GM18951 (cell line): ENCODE results near the gene SLIT3.

Source experiments
- POLR2A ChIP-seq: IDR thresholded peaks from 4 replicates; pipeline ENCODE4 v1.6.1; 2011; ENCODE audit warnings: mild to moderate bottlenecking; ENCODE audit not compliant: insufficient read length, insufficient read depth; ENCODE audit errors: extremely low read depth
- in situ Hi-C: fragments of 300-500 bp; cut with MboI; formaldehyde crosslinking; loops from one replicate; pipeline ENCODE4 v1.12.0; 2022; ENCODE audit warnings: low sequenced_read_pairs, mixed read lengths, inconsistent platforms; ENCODE audit not compliant: unreplicated experiment

SLIT3 gene

GRCh38 chr5:169305366-169305765 lies 4.4 kb upstream of the SLIT3 start:
- no peak for TF ChIP-seq POLR2A
- in situ Hi-C loops, result loop anchor here (25.0 kb wide), 1 partner anchor 618 kb away; no protein-coding TSS in a partner anchor

GRCh38 chr5:169304175-169304574 lies 3.2 kb upstream of the SLIT3 start:
- TF ChIP-seq POLR2A, result no peak
- in situ Hi-C loops, result loop anchor here (25.0 kb wide), 1 partner anchor 617 kb away; no protein-coding TSS in a partner anchor

GRCh38 chr5:169303119-169303515 lies 2.2 kb upstream of the SLIT3 start:
- in situ Hi-C loops, result loop anchor here (25.0 kb wide), 1 partner anchor 616 kb away; no protein-coding TSS in a partner anchor
- TF ChIP-seq POLR2A, result no peak

GRCh38 chr5:169302491-169303118 lies 1.7 kb upstream of the SLIT3 start:
- no peak for TF ChIP-seq POLR2A
- in situ Hi-C loops, result loop anchor here (25.0 kb wide), 1 partner anchor 615 kb away; no protein-coding TSS in a partner anchor

- in situ Hi-C loops, result loop anchor here (25.0 kb wide), 1 partner anchor 615 kb away; no protein-coding TSS in a partner anchor
- no peak for TF ChIP-seq POLR2A
These were observed 1.0 kb upstream of the SLIT3 start for GRCh38 chr5:169301986-169302385.

GRCh38 chr5:169301386-169301934 lies 521 bp upstream of the SLIT3 start:
- in situ Hi-C loops, result loop anchor here (25.0 kb wide), 1 partner anchor 614 kb away; no protein-coding TSS in a partner anchor
- no peak for TF ChIP-seq POLR2A

- in situ Hi-C loops, result loop anchor here (25.0 kb wide), 1 partner anchor 613 kb away; no protein-coding TSS in a partner anchor
- no peak for TF ChIP-seq POLR2A
These were observed 1.1 kb downstream of the SLIT3 start for GRCh38 chr5:169299663-169300467.

GRCh38 chr5:169299191-169299662 lies 1.7 kb downstream of the SLIT3 start:
- no peak for TF ChIP-seq POLR2A
- in situ Hi-C loops, result no loop called here

- in situ Hi-C loops, result no loop called here
- TF ChIP-seq POLR2A, result no peak
These were observed 2.7 kb downstream of the SLIT3 start for GRCh38 chr5:169298193-169298592.

- in situ Hi-C loops, result no loop called here
- no peak for TF ChIP-seq POLR2A
These were observed 4.4 kb downstream of the SLIT3 start for GRCh38 chr5:169296419-169297143.

- TF ChIP-seq POLR2A, result no peak
- in situ Hi-C loops, result no loop called here
These were observed 5.6 kb downstream of the SLIT3 start for GRCh38 chr5:169295306-169295705.

GRCh38 chr5:169294621-169295020 lies 6.3 kb downstream of the SLIT3 start:
- TF ChIP-seq POLR2A, result no peak
- in situ Hi-C loops, result no loop called here

GRCh38 chr5:169291877-169292276 lies 9.1 kb downstream of the SLIT3 start:
- TF ChIP-seq POLR2A, result no peak
- in situ Hi-C loops, result no loop called here
